ENCODE measurements around the gene TMEM121. TPM values are rescaled to one million over a fixed set of nuclear protein-coding genes. Genes with fewer than 3 reads are reported as not detected.

The TMEM121 gene
- total RNA-seq, 1 donor from 2014 or later: 5.5 TPM

- no peaks in the 10 kb centered on the region for H3K36me3 Mint-ChIP-seq
- H3K4me1 Mint-ChIP-seq (ENCODE audit: unreplicated experiment): no peaks in the 10 kb centered on the region
- no peak for DNase-seq (ENCODE audit: extremely low spot score, unreplicated experiment)
- H3K27me3 Mint-ChIP-seq: no peaks in the 10 kb centered on the region
- H3K4me3 Mint-ChIP-seq: no peak overlapping the region
- H3K9me3 Mint-ChIP-seq: no peaks in the 10 kb centered on the region
- TF ChIP-seq CTCF (conservative IDR thresholded peaks at IDR 0.05): no peak
- no peak overlapping the region for H3K27ac Mint-ChIP-seq
These were observed 29.4 kb upstream of the TMEM121 start for GRCh38 chr14:105496831-105497591.

- H3K27me3 Mint-ChIP-seq: no peaks in the 10 kb centered on the region
- H3K4me3 Mint-ChIP-seq: no peak overlapping the region
- no peaks in the 10 kb centered on the region for H3K9me3 Mint-ChIP-seq
- no peaks in the 10 kb centered on the region for H3K36me3 Mint-ChIP-seq
- no peaks in the 10 kb centered on the region for H3K4me1 Mint-ChIP-seq (ENCODE audit: unreplicated experiment)
- no peak for TF ChIP-seq CTCF (conservative IDR thresholded peaks at IDR 0.05)
- no peak for DNase-seq (ENCODE audit: extremely low spot score, unreplicated experiment)
- H3K27ac Mint-ChIP-seq: no peak overlapping the region
These were observed 28.5 kb upstream of the TMEM121 start for GRCh38 chr14:105497671-105498429.

GRCh38 chr14:105498430-105499255, 27.7 kb upstream of the TMEM121 start:
- Mint-ChIP-seq H3K27me3 (no peaks in the 10 kb centered on the region), H3K27ac (no peak overlapping the region), H3K36me3 (no peaks in the 10 kb centered on the region), H3K4me1 (ENCODE audit: unreplicated experiment) (peaks cover 3% of the 10 kb centered on the region), H3K9me3 (no peaks in the 10 kb centered on the region), H3K4me3 (no peak overlapping the region)
- TF ChIP-seq CTCF (conservative IDR thresholded peaks at IDR 0.05): no peak
- no peak for DNase-seq (ENCODE audit: extremely low spot score, unreplicated experiment)

- DNase-seq (ENCODE audit: extremely low spot score, unreplicated experiment): no peak
- no peak for TF ChIP-seq CTCF (conservative IDR thresholded peaks at IDR 0.05)
- H3K4me1 Mint-ChIP-seq (ENCODE audit: unreplicated experiment): peaks cover 4% of the 10 kb centered on the region
- no peaks in the 10 kb centered on the region for H3K36me3 Mint-ChIP-seq
- H3K9me3 Mint-ChIP-seq: no peaks in the 10 kb centered on the region
- H3K27ac Mint-ChIP-seq: no peak overlapping the region
- no peaks in the 10 kb centered on the region for H3K27me3 Mint-ChIP-seq
- no peak overlapping the region for H3K4me3 Mint-ChIP-seq
These were observed 26.9 kb upstream of the TMEM121 start for GRCh38 chr14:105499256-105500035.

All from type B pancreatic cell (in vitro differentiated cells).